Measurements from ENCODE around the gene MOB3B. TPM values are rescaled to one million over a fixed set of nuclear protein-coding genes. Genes with fewer than 3 reads are reported as not detected.

The MOB3B gene
- total RNA-seq, 2 donors from 2014 or later, result 0.85 to 2.9 TPM

DNA sequence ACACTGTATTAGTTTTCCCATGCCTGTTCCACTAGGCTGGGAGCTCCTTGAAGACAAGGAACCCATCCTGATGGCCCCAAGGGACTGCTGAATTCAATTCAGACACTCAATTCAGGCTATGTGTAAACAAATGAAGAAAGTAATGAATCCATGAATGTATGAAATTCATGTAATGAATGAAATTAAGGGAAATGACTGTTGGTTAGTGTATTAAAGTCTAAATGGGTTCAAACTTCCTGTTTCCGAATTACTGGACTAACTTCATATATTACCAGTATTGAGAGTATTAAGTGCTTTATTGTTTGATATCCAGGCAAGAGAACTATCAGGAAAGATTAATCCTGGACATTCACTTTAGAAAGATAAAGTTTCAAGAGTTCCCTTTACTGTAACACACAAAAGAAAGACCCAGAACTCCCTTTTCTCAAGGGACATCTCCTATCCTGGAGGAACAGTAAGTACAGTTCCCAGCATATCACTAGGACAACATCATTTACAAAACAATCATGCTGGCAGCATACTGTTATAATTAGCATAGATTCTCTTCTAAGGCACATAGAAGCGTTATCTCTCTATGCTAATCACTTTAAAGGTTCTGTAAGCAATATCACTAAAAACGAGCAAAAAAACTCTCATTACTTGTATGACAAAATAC lies 34.0 kb downstream of the MOB3B start:
- DNase-seq (ENCODE audit: low spot score), result no peak
- no peaks in the 10 kb centered on the region for H3K9me3 ChIP-seq
- peaks cover 0 to 19% of the 10 kb centered on the region in 2 donors for H3K4me1 ChIP-seq
- TF ChIP-seq, protein P1, sequence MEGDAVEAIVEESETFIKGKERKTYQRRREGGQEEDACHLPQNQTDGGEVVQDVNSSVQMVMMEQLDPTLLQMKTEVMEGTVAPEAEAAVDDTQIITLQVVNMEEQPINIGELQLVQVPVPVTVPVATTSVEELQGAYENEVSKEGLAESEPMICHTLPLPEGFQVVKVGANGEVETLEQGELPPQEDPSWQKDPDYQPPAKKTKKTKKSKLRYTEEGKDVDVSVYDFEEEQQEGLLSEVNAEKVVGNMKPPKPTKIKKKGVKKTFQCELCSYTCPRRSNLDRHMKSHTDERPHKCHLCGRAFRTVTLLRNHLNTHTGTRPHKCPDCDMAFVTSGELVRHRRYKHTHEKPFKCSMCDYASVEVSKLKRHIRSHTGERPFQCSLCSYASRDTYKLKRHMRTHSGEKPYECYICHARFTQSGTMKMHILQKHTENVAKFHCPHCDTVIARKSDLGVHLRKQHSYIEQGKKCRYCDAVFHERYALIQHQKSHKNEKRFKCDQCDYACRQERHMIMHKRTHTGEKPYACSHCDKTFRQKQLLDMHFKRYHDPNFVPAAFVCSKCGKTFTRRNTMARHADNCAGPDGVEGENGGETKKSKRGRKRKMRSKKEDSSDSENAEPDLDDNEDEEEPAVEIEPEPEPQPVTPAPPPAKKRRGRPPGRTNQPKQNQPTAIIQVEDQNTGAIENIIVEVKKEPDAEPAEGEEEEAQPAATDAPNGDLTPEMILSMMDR (IDR thresholded peaks at IDR 0.05), result no peak
- H3K36me3 ChIP-seq, result no peaks in the 10 kb centered on the region
- no peak overlapping the region for H3K4me3 ChIP-seq
- H3K27ac ChIP-seq, result no peak overlapping the region
- H3K27me3 ChIP-seq, result no peaks in the 10 kb centered on the region

DNA sequence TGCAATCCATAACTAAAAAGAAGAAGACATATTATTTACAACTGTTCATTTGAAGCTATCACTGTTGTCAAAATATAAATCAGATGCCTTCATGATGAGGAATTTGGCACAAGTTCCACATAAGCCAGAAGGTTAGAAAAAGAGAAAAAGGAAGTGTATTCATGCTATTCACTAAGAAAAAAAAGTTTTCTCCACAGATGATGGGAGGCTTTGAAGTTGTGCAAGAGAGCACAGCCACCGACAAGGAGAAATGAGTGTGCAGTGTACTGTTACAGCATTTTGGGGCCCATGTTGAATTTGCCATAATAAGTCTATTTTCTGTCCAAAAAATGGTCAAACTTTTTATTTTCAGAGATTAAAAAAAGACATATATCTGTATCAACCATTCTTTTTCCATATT lies 38.5 kb downstream of the MOB3B start:
- Histone ChIP-seq H3K27ac (no peak overlapping the region), H3K4me3 (no peak overlapping the region), H3K9me3 (no peaks in the 10 kb centered on the region), H3K36me3 (no peaks in the 10 kb centered on the region), H3K27me3 (no peaks in the 10 kb centered on the region), H3K4me1 (peaks cover 0 to 10% of the 10 kb centered on the region in 2 donors)
- TF ChIP-seq, protein P1 (IDR thresholded peaks at IDR 0.05), result no peak
- no peak for DNase-seq (ENCODE audit: low spot score)

DNA sequence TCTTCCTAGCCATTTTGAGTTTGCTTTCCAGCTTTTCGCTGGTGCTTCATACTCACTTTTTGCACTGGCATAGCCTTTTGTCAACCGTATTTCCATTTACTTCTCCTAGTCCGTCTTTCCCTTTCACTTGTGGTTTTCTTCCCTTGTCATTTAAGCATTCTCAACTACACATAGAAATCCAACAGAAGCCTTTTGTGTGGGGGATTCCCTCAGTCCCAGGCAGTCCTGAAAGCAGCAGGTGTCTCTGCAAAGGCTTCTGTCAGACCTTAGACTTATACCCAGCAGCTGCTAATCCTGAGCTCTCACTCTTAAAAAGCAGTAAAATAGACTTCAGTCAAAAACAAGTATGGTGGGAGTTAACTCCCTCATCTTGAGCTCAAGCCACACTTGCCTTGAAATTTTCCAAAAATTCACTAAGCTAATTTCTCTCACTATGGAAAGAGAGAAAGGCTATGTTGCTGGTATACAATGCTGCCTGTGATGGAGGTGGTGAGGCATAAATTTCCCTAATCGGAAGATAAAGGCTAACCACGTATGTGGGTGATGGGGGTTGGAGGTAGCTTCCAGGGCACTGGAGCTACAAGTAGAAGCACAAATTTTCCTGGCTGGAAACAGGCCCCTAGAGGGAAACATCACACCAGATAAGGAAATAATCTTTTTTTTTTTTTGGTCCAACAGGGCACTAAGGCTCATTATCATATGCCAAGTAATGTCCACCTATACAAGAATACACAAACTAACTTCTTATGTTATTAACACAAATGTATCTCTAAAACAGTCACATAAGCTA lies 40.3 kb downstream of the MOB3B start:
- Histone ChIP-seq H3K36me3 (no peaks in the 10 kb centered on the region), H3K27ac (no peak overlapping the region), H3K4me3 (no peak overlapping the region), H3K27me3 (no peaks in the 10 kb centered on the region), H3K4me1 (no peaks in the 10 kb centered on the region), H3K9me3 (no peaks in the 10 kb centered on the region)
- TF ChIP-seq, protein P1 (IDR thresholded peaks at IDR 0.05), result no peak
- no peak for DNase-seq (ENCODE audit: low spot score)

GRCh38 chr9:27487927-27488326 lies 41.7 kb downstream of the MOB3B start:
- Histone ChIP-seq H3K36me3 (no peaks in the 10 kb centered on the region), H3K9me3 (no peaks in the 10 kb centered on the region), H3K27ac (no peak overlapping the region), H3K4me3 (no peak overlapping the region), H3K4me1 (no peaks in the 10 kb centered on the region), H3K27me3 (no peaks in the 10 kb centered on the region)
- TF ChIP-seq, protein P1 (IDR thresholded peaks at IDR 0.05), result no peak
- DNase-seq (ENCODE audit: low spot score), result no peak

- Histone ChIP-seq H3K27ac (no peak overlapping the region), H3K4me3 (no peak overlapping the region), H3K9me3 (no peaks in the 10 kb centered on the region), H3K36me3 (no peaks in the 10 kb centered on the region), H3K4me1 (no peaks in the 10 kb centered on the region), H3K27me3 (no peaks in the 10 kb centered on the region)
- TF ChIP-seq, protein P1 (IDR thresholded peaks at IDR 0.05), result no peak
- DNase-seq (ENCODE audit: low spot score), result no peak
Observed at GRCh38 chr9:27487128-27487640, 42.4 kb downstream of the MOB3B start.

Measured in right atrium auricular region (tissue), 2 donors.